Right lobe of liver (tissue), 4 donors: ENCODE measurements around the gene PHTF2.

ENCODE experiments used
- POLR2A ChIP-seq: fragments of 450-650 bp; IDR thresholded peaks from one replicate; pipeline ENCODE4 v1.6.1; 2017; ENCODE audit warnings: antibody characterized with exemption, mild to moderate bottlenecking
- TF ChIP-seq, protein P1 (sequence below), 4 donors: fragments of 200-600 bp in 3 of 4; fragments of 450-650 bp in 1 of 4; IDR thresholded peaks; one replicate each; pipeline versions ENCODE4 v1.5.1 to v1.8.0; 2016 to 2022; ENCODE audit warnings: antibody characterized with exemption in 4 of 4, mild to moderate bottlenecking in 2 of 4
- donor health status: DM: no; HTN: no; CAD: no.
- donor health status: DM: no; HTN: no; CAD: no.
- donor health status: DM: no; HTN: yes; CAD: no.

DNA sequence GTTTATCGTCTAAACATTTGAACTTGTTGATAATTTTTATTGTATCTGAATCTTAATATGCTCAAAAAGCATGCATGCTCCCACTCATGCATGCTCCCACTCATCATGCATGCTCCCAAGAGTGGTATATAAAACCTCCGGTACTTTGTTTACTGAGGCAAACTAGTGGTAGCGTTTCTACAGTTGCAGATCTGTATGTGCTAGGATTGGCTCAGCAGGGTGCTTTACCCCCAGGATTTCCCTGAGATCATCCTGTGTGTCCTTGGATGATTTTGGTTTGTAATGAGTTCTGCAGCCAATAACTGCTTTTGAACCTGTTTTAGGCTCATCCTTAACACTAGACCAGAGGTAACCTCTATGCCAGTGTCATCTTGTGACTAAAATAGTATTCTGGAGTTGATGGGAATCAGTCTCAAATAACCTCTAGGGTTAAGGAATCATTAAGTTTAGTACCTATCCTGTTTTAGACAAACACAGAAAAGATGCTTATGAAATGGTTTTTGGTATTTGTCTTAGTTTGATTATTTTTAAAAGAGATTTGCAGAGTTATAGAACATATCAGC lies 40.4 kb downstream of the PHTF2 start:
- TF ChIP-seq, protein P1, sequence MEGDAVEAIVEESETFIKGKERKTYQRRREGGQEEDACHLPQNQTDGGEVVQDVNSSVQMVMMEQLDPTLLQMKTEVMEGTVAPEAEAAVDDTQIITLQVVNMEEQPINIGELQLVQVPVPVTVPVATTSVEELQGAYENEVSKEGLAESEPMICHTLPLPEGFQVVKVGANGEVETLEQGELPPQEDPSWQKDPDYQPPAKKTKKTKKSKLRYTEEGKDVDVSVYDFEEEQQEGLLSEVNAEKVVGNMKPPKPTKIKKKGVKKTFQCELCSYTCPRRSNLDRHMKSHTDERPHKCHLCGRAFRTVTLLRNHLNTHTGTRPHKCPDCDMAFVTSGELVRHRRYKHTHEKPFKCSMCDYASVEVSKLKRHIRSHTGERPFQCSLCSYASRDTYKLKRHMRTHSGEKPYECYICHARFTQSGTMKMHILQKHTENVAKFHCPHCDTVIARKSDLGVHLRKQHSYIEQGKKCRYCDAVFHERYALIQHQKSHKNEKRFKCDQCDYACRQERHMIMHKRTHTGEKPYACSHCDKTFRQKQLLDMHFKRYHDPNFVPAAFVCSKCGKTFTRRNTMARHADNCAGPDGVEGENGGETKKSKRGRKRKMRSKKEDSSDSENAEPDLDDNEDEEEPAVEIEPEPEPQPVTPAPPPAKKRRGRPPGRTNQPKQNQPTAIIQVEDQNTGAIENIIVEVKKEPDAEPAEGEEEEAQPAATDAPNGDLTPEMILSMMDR (IDR thresholded peaks at IDR 0.05), result no peak
- TF ChIP-seq POLR2A, result no peak
